Natural killer cell (primary cell): ENCODE results near the gene ERVV-1. TPM values are rescaled to one million over a fixed set of nuclear protein-coding genes. Genes with fewer than 3 reads are reported as not detected.

Experiments used
- ATAC-seq, 3 donors: fragments of 150-1000 bp in 2 of 3; fragments of 200-7000 bp in 1 of 3; cut with Tn5 transposase; 1 replicate in 1 of 3; 2 replicates in 2 of 3; pipeline ENCODE4 v1.10.0; 2021; ENCODE audit warnings: mild to moderate bottlenecking in 2 of 3, moderate library complexity in 2 of 3
- DNase-seq, 2 donors: peaks; one replicate each; pipeline versions ENCODE4 v3.0.0 to v3.0.0-alpha.2; 2013 to 2021; ENCODE audit warnings: mixed read lengths in 1 of 2
- H3K27ac ChIP-seq: one replicate; pipeline ENCODE4 v1.5.1; 2013; ENCODE audit warnings: mild to moderate bottlenecking, low read length
- H3K27me3 ChIP-seq: one replicate; pipeline ENCODE4 v1.6.1; 2013; ENCODE audit warnings: low read length; ENCODE audit not compliant: control insufficient read depth, insufficient read depth
- H3K36me3 ChIP-seq: one replicate; pipeline ENCODE4 v1.6.1; 2013; ENCODE audit warnings: low read length; ENCODE audit not compliant: control insufficient read depth, insufficient read depth
- H3K4me1 ChIP-seq: one replicate; pipeline ENCODE4 v1.6.1; 2013; ENCODE audit warnings: low read length; ENCODE audit not compliant: control insufficient read depth, insufficient read depth
- H3K4me3 ChIP-seq: one replicate; pipeline ENCODE4 v1.5.1; 2013; ENCODE audit warnings: low read length
- H3K9me3 ChIP-seq: one replicate; pipeline ENCODE4 v1.6.1; 2013; ENCODE audit warnings: low read length; ENCODE audit not compliant: control insufficient read depth, insufficient read depth
- H3K27ac Mint-ChIP-seq, 2 donors: one replicate each; pipeline ENCODE4 v1.8.0; 2022; ENCODE audit warnings: mild to moderate bottlenecking in 2 of 2, mixed read lengths in 2 of 2, moderate library complexity in 1 of 2
- H3K27me3 Mint-ChIP-seq, 2 donors: one replicate each; pipeline ENCODE4 v1.8.0; 2022; ENCODE audit warnings: low read depth in 2 of 2, mixed read lengths in 2 of 2
- H3K36me3 Mint-ChIP-seq: one replicate; pipeline ENCODE4 v1.8.0; 2022; ENCODE audit warnings: mixed read lengths
- H3K4me1 Mint-ChIP-seq, 2 donors: one replicate each; pipeline ENCODE4 v1.8.0; 2022; ENCODE audit warnings: mixed read lengths in 2 of 2
- H3K4me3 Mint-ChIP-seq: one replicate; pipeline ENCODE4 v1.8.0; 2022; ENCODE audit warnings: mild to moderate bottlenecking, moderate library complexity, mixed read lengths
- H3K9me3 Mint-ChIP-seq, 2 donors: one replicate each; pipeline ENCODE4 v1.8.0; 2022; ENCODE audit warnings: mixed read lengths in 2 of 2
- CTCF ChIP-seq: fragments of 200-600 bp; IDR thresholded peaks from one replicate; pipeline ENCODE4 v1.8.0; 2022; ENCODE audit warnings: antibody characterized with exemption
- WGBS: methylation state at CpG from one replicate; pipeline ENCODE4 v1.1.7; 2013; ENCODE audit warnings: missing lambda C conversion rate; ENCODE audit not compliant: insufficient coverage; 5-methylcytosine and 5-hydroxymethylcytosine counted together
- intact Hi-C: fragments of 100-400 bp; cut with micrococcal nuclease; formaldehyde crosslinking; loops from one replicate; pipeline ENCODE4 v1.14.2; 2022
- total RNA-seq, 4 donors: library from RNA; stranded (reverse); fragments of 120-200 nt in 1 of 4; gene quantifications; one replicate each; pipeline versions ENCODE4 v1.2.3 to v1.2.4, GENCODE V29; 2013 to 2022

ERVV-1 gene
- total RNA-seq, 3 donors from 2014 or later (not counting 1 experiment from before 2014, with no cell fraction given): not detected

GRCh38 chr19:53041366-53041765, 27.6 kb downstream of the ERVV-1 start:
- Histone ChIP-seq H3K27me3 (no peaks in the 10 kb centered on the region), H3K36me3 (no peaks in the 10 kb centered on the region), H3K9me3 (peaks cover 36% of the 10 kb centered on the region), H3K4me1 (peaks cover 5% of the 10 kb centered on the region), H3K4me3 (no peak overlapping the region), H3K27ac (no peak overlapping the region)
- no peak for TF ChIP-seq CTCF
- peaks cover 0 to 6% of the 10 kb centered on the region in 2 donors for H3K27me3 Mint-ChIP-seq
- peaks cover 6 to 13% of the 10 kb centered on the region in 2 donors for H3K9me3 Mint-ChIP-seq
- H3K4me1 Mint-ChIP-seq: peaks cover 0 to 8% of the 10 kb centered on the region in 2 donors
- DNase-seq: no peak
- no peak overlapping the region for H3K27ac Mint-ChIP-seq
- intact Hi-C loops: no loop called here
- peaks cover 16% of the 10 kb centered on the region for H3K36me3 Mint-ChIP-seq
- H3K4me3 Mint-ChIP-seq: no peak overlapping the region
- 92% methylated on average over 1 of the region's 1 CpG for WGBS
- no peak for ATAC-seq

DNA sequence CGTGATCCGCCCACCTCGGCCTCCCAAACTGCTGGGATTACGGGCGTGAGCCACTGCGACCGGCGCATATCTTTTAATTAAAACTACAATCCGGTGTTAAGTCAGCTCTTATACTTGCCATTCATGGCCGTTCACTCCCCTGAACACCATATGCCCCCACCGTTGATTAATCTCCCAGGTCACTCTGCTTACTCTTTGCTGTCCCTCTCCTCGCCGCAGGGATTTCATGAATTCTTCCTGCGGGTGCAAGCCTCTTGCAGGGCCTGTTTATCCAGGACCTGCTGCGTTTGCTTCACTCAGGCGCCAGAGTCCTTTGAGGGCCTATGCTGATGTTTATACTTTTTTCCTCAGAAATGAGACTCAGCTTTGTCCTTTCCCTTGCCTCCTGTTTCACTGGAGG, 31.8 kb downstream of the ERVV-1 start:
- Mint-ChIP-seq H3K4me3 (no peak overlapping the region), H3K4me1 (no peaks in the 10 kb centered on the region), H3K27me3 (no peaks in the 10 kb centered on the region), H3K9me3 (peaks cover 2 to 7% of the 10 kb centered on the region in 2 donors), H3K36me3 (no peaks in the 10 kb centered on the region), H3K27ac (no peak overlapping the region)
- H3K36me3 ChIP-seq: no peaks in the 10 kb centered on the region
- intact Hi-C loops: no loop called here
- 92% methylated on average over 16 of the region's 16 CpGs for WGBS
- no peak overlapping the region for H3K27ac ChIP-seq
- TF ChIP-seq CTCF: no peak
- no peak overlapping the region for H3K4me3 ChIP-seq
- no peak for DNase-seq
- H3K27me3 ChIP-seq: no peaks in the 10 kb centered on the region
- no peak for ATAC-seq
- no peaks in the 10 kb centered on the region for H3K4me1 ChIP-seq
- H3K9me3 ChIP-seq: peaks cover 39% of the 10 kb centered on the region

GRCh38 chr19:53047379-53047778, 33.7 kb downstream of the ERVV-1 start:
- H3K36me3 Mint-ChIP-seq: no peaks in the 10 kb centered on the region
- H3K4me3 Mint-ChIP-seq: no peak overlapping the region
- H3K4me1 ChIP-seq: no peaks in the 10 kb centered on the region
- intact Hi-C loops: no loop called here
- WGBS: 89% methylated on average over 2 of the region's 2 CpGs
- no peak for ATAC-seq
- no peaks in the 10 kb centered on the region for H3K27me3 ChIP-seq
- no peak overlapping the region for H3K27ac ChIP-seq
- peaks cover 2 to 10% of the 10 kb centered on the region in 2 donors for H3K9me3 Mint-ChIP-seq
- H3K36me3 ChIP-seq: no peaks in the 10 kb centered on the region
- H3K4me1 Mint-ChIP-seq: no peaks in the 10 kb centered on the region
- H3K27me3 Mint-ChIP-seq: no peaks in the 10 kb centered on the region
- DNase-seq: no peak
- no peak overlapping the region for H3K27ac Mint-ChIP-seq
- TF ChIP-seq CTCF: no peak
- H3K9me3 ChIP-seq: peaks cover 46% of the 10 kb centered on the region
- no peak overlapping the region for H3K4me3 ChIP-seq

- H3K27ac ChIP-seq: no peak overlapping the region
- H3K4me3 ChIP-seq: no peak overlapping the region
- 88% methylated on average over 2 of the region's 2 CpGs for WGBS
- DNase-seq (no peak), ATAC-seq (no peak)
- H3K9me3 Mint-ChIP-seq: peaks cover 5 to 20% of the 10 kb centered on the region in 2 donors
- peaks cover 19% of the 10 kb centered on the region for H3K36me3 Mint-ChIP-seq
- no peak for TF ChIP-seq CTCF
- intact Hi-C loops: no loop called here
- no peak overlapping the region for H3K27ac Mint-ChIP-seq
- peaks cover 9% of the 10 kb centered on the region for H3K4me1 ChIP-seq
- H3K36me3 ChIP-seq: no peaks in the 10 kb centered on the region
- no peaks in the 10 kb centered on the region for H3K27me3 ChIP-seq
- peaks cover 0 to 4% of the 10 kb centered on the region in 2 donors for H3K4me1 Mint-ChIP-seq
- H3K27me3 Mint-ChIP-seq: peaks cover 12 to 15% of the 10 kb centered on the region in 2 donors
- peaks cover 71% of the 10 kb centered on the region for H3K9me3 ChIP-seq
- H3K4me3 Mint-ChIP-seq: no peak overlapping the region
These were observed 41.4 kb downstream of the ERVV-1 start for GRCh38 chr19:53055117-53055516.
